Measurements from ENCODE around the gene PLA2G2E.

DNA sequence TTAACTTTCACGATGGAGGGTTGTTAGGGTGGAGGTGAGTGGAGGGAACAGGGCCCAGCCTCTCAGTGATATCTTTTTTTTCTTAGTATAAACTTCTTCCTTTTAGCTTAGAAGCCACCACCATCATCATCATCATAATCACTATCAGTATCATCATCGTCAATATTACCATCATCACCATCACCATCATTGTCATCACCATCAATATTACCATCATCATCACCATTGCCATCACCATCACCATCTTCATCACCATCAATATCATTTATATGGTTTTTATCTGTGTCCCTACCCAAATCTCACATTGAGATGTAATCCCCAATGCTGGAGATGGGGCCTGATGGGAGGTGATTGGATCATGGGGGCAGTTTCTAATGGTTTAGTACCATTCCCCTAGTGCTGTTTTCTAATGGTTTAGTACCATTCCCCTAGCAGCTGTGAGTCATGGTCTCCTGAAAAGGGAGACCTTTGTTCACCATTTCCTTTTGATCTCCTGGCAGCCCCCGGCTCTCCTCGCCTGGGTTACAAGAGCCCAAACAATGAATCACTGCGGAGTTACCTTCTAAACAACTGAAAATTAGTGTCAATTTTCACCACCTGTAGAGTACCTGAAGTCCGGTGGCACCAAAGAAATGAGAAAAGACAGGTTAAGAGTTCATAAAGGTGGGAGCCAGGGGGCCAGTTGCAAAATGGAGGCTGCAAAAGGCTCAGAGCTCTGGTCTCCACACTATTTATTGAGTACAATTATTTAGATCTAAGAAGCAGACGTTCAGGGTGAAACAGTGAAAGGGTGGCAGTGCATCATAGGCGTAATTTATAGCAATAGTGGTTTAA lies 3.1 kb upstream of the PLA2G2E start:
- TF ChIP-seq POLR2A (IDR thresholded peaks at IDR 0.05) (no peak), CTCF (IDR thresholded peaks at IDR 0.05) (no peak), POLR2AphosphoS5 (IDR thresholded peaks at IDR 0.05) (no peak), EP300 (IDR thresholded peaks at IDR 0.05) (no peak)

All from suprapubic skin (tissue), 4 donors.